Nucleus accumbens (tissue), 56 donors: ENCODE results near the gene TIMP1.
A peak's percentile ranks its signal among the peaks of the same experiment; 100 is the strongest.

ENCODE experiments used
- DNase-seq, 56 donors: peaks; one replicate each; lab custom pipeline; 2025; lab: John Stamatoyannopoulos, UW

TIMP1 gene

GRCh38 chrX:47581731-47582647 lies at the start of gene TIMP1:
TIMP1 (plus strand) TSS chrX:47582436; CDS start chrX:47583416, 980 bp downstream.
- peak in 38 of 56 donors; percentile 2 to 77 (median 22) for DNase-seq

- DNase-seq: peak in 1 of 56 donors; percentile 2
These were observed 42.4 kb upstream of the TIMP1 start for GRCh38 chrX:47539860-47540259.

- DNase-seq: peak in 54 of 56 donors; percentile 1 to 84 (median 58)
These were observed 41.3 kb upstream of the TIMP1 start for GRCh38 chrX:47540754-47541538.

- no peak for DNase-seq
These were observed 38.7 kb upstream of the TIMP1 start for GRCh38 chrX:47543496-47543895.

- DNase-seq: peak; percentile 27 to 95 (median 85)
These were observed 26.1 kb upstream of the TIMP1 start for GRCh38 chrX:47556045-47556623.

GRCh38 chrX:47558436-47558835 lies 23.8 kb upstream of the TIMP1 start:
- DNase-seq: no peak

GRCh38 chrX:47560179-47560933 lies 21.9 kb upstream of the TIMP1 start:
- no peak for DNase-seq

GRCh38 chrX:47560934-47561658 lies 21.1 kb upstream of the TIMP1 start, which contains the start of gene ARAF:
ARAF (plus strand) TSS chrX:47561205; CDS start chrX:47562968, 1,763 bp downstream.
- peak; percentile 39 to 97 (median 92) for DNase-seq

- DNase-seq: no peak
These were observed 20.5 kb upstream of the TIMP1 start for GRCh38 chrX:47561659-47562151.

- peak in 1 of 56 donors; percentile 1 for DNase-seq
These were observed 19.5 kb upstream of the TIMP1 start for GRCh38 chrX:47562615-47563243.

GRCh38 chrX:47563801-47564315 lies 18.4 kb upstream of the TIMP1 start:
- DNase-seq: no peak

- no peak for DNase-seq
These were observed 17.7 kb upstream of the TIMP1 start for GRCh38 chrX:47564438-47565085.

GRCh38 chrX:47566841-47567240 lies 15.4 kb upstream of the TIMP1 start:
- no peak for DNase-seq

GRCh38 chrX:47568656-47569295 lies 13.5 kb upstream of the TIMP1 start:
- DNase-seq: no peak

- DNase-seq: no peak
These were observed 11.4 kb upstream of the TIMP1 start for GRCh38 chrX:47570794-47571193.

GRCh38 chrX:47571215-47571614 lies 11.0 kb upstream of the TIMP1 start:
- peak in 1 of 56 donors; percentile 12 for DNase-seq

GRCh38 chrX:47571896-47572295 lies 10.3 kb upstream of the TIMP1 start:
- DNase-seq: no peak
